Ovary (tissue), 3 donors: ENCODE measurements around the gene BET1.

Experiments
- CTCF ChIP-seq, 3 donors: fragments of 450-650 bp in 2 of 3; fragments of 200-600 bp in 1 of 3; IDR thresholded peaks; one replicate each; pipeline versions ENCODE4 v1.5.1 to v1.8.0; 2016 to 2022; ENCODE audit warnings: antibody characterized with exemption in 3 of 3, mild to moderate bottlenecking in 1 of 3
- EP300 ChIP-seq: sonication (generic); formaldehyde crosslinking; IDR thresholded peaks from one replicate; pipeline ENCODE4 v1.6.1; 2017; ENCODE audit warnings: antibody characterized with exemption
- POLR2A ChIP-seq: fragments of 450-650 bp; IDR thresholded peaks from one replicate; pipeline ENCODE4 v1.6.1; 2017; ENCODE audit warnings: antibody characterized with exemption, mild to moderate bottlenecking, moderate library complexity
- donor health status: DM: no; HTN: no; CAD: no.

DNA sequence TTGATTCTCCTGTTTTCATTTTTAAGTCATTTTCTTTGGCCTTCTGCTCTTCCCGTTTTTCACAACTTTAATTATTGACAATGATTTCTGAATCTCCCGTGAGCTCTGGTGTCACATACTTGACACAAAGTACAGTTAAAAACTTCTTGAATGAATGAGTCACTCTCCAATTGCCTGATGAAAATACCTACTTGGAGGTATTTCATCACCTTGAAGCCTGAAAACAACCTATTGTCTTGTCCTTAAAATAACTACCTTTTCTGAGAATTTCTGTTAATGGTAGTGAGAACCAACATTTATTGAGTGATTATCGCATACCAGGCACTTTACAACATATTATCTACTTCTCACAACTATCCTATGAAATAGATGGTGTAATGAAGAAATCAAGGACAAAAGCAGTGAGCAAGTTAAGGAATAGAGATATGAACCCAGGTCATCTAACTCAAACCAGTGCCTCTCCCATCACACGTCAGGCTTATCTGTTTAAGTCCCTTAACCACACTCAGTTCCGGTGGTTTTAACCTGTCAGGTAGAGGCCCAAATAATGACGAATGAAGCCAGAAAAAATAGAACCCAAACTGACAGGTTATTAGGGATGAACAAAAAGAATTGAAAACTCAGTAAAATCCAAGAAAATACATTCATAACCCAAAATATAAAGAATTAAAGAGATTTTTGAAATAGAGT, 11.6 kb downstream of the BET1 start:
- TF ChIP-seq POLR2A (no peak), CTCF (IDR thresholded peaks at IDR 0.05) (no peak), EP300 (no peak)
